ENCODE measurements around the gene KCNQ1OT1. TPM values are rescaled to one million over a fixed set of nuclear protein-coding genes. Genes with fewer than 3 reads are reported as not detected.

KCNQ1OT1 gene
- polyA plus RNA-seq, 1 of the 3 experiments (the other 2 are of a cell fraction), result 0.03 TPM

- no peak overlapping the region for H3K4me2 ChIP-seq
- no peaks in the 10 kb centered on the region for H3K9me2 ChIP-seq
- peaks cover 35% of the 10 kb centered on the region for H3K79me2 ChIP-seq (ENCODE audit: insufficient read depth)
- no peaks in the 10 kb centered on the region for H3K27me3 ChIP-seq (ENCODE audit: insufficient read depth)
- H2AFZ ChIP-seq (ENCODE audit: low read depth), result no peak overlapping the region
- no peaks in the 10 kb centered on the region for H3K36me3 ChIP-seq (replicated peaks in 1 of 2; ENCODE audit: control insufficient read depth in 1 of 2, insufficient read depth in 2 of 2, low read length in 1 of 2)
- WGBS (ENCODE audit: low lambda C conversion rate), result 71% methylated on average over 5 of the region's 7 CpGs
- CTCF ChIA-PET, result interaction anchor here (0.6 kb wide), 1 partner anchor 32 kb away, joined by 3 read pairs; no protein-coding TSS in a partner anchor
- TF ChIP-seq IRF3 (IDR thresholded peaks at IDR 0.05; ENCODE audit: low read depth, low read length), result no peak
- no peak for TF ChIP-seq FOXJ3 (CRISPR knock-in tag; IDR thresholded peaks at IDR 0.05)
- TF ChIP-seq GABPA (IDR thresholded peaks at IDR 0.05; ENCODE audit: low read depth), result no peak
- no peak for TF ChIP-seq SIN3A (IDR thresholded peaks at IDR 0.05; ENCODE audit: borderline replicate concordance, low read depth, low read length)
- no peak for TF ChIP-seq RAD21 (IDR thresholded peaks at IDR 0.05; ENCODE audit: low read length)
- TF ChIP-seq NRF1 (IDR thresholded peaks at IDR 0.05; ENCODE audit: low read depth, low read length), result no peak
- TF ChIP-seq CHD2 (IDR thresholded peaks at IDR 0.05; ENCODE audit: low read length, partially characterized antibody), result no peak
- TF ChIP-seq RCOR1 (IDR thresholded peaks at IDR 0.05; ENCODE audit: low read length), result no peak
- no peak for TF ChIP-seq EZH2phosphoT487 (IDR thresholded peaks at IDR 0.05; ENCODE audit: borderline replicate concordance, low read depth)
- TF ChIP-seq SMC3 (IDR thresholded peaks at IDR 0.05; ENCODE audit: low read depth, low read length), result no peak
- TF ChIP-seq PBX3 (IDR thresholded peaks at IDR 0.05), result no peak
- TF ChIP-seq EP300 (IDR thresholded peaks at IDR 0.05; ENCODE audit: borderline replicate concordance in 1 of 2, low read depth in 1 of 2, low read length in 1 of 2), result no peak
- no peak for TF ChIP-seq FOXM1 (IDR thresholded peaks at IDR 0.05; ENCODE audit: low read depth)
- no peak for TF ChIP-seq ZBTB33 (IDR thresholded peaks at IDR 0.05; ENCODE audit: borderline replicate concordance, low read depth)
- no peak for TF ChIP-seq NFIC (IDR thresholded peaks at IDR 0.05; ENCODE audit: borderline replicate concordance)
- no peak for TF ChIP-seq MAX (IDR thresholded peaks at IDR 0.05; ENCODE audit: low read depth)
- no peak for TF ChIP-seq USF1 (IDR thresholded peaks at IDR 0.05; ENCODE audit: borderline replicate concordance, low read depth)
- no peak for TF ChIP-seq TCF12 (IDR thresholded peaks at IDR 0.05)
- no peak for TF ChIP-seq TAF1 (IDR thresholded peaks at IDR 0.05; ENCODE audit: borderline replicate concordance, low read depth, low read length)
- TF ChIP-seq USF2 (IDR thresholded peaks at IDR 0.05; ENCODE audit: borderline replicate concordance, low read depth, low read length), result no peak
- POLR2A ChIA-PET, result interaction anchor here (0.9 kb wide), 1 partner anchor 78 kb away, joined by 4 read pairs; no protein-coding TSS in a partner anchor
- H3K4me3 ChIP-seq (ENCODE audit: low read depth in 2 of 2, low read length in 1 of 2), result no peak overlapping the region
- H3F3A ChIP-seq (replicated peaks; ENCODE audit: insufficient read depth), result no peaks in the 10 kb centered on the region
- H3K9me3 ChIP-seq, result no peaks in the 10 kb centered on the region
- no peak for DNase-seq
- peaks cover 26% of the 10 kb centered on the region for H4K20me1 ChIP-seq (ENCODE audit: insufficient read depth)
- no peak overlapping the region for H3K27ac ChIP-seq (ENCODE audit: low read depth in 2 of 2, low read length in 1 of 2)
- H3K9ac ChIP-seq, result no peak overlapping the region
- H3K4me1 ChIP-seq (ENCODE audit: control insufficient read depth in 1 of 2, insufficient read depth in 2 of 2, low read depth in 1 of 2, low read length in 1 of 2), result peaks cover 0 to 37% of the 10 kb centered on the region in 2 experiments; a peak in 1 of 4 replicates
Observed at GRCh38 chr11:2701230-2701629, 1.4 kb upstream of the KCNQ1OT1 start.

Measured in SK-N-SH (cell line).